ENCODE measurements around the gene C10orf62.
A peak's percentile ranks its signal among the peaks of the same experiment; 100 is the strongest.

The C10orf62 gene

GRCh38 chr10:97589479-97589878 is at the start of gene C10orf62:
TSS of gene C10orf62 (plus strand) at chr10:97589721. CDS start at chr10:97589898, 177 bp downstream.
- no peaks in the 10 kb centered on the region for H3K36me3 ChIP-seq
- H3K27me3 ChIP-seq, result no peaks in the 10 kb centered on the region
- no peak within 1 kb of the TSS for H3K4me3 ChIP-seq (ENCODE audit: low read depth in 1 of 2, low read length in 1 of 2)
- no peak for TF ChIP-seq CTCF (IDR thresholded peaks at IDR 0.05)
- no peaks in the 10 kb centered on the region for H3K4me1 ChIP-seq (ENCODE audit: control insufficient read depth in 1 of 2, insufficient read depth in 1 of 2, low read depth in 1 of 2, low read length in 1 of 2)
- no peak within 1 kb of the TSS for H3K27ac ChIP-seq
- no peaks in the 10 kb centered on the region for H3K9me3 ChIP-seq

- no peaks in the 10 kb centered on the region for H3K36me3 ChIP-seq
- H3K27me3 ChIP-seq, result no peaks in the 10 kb centered on the region
- H3K9me3 ChIP-seq, result no peaks in the 10 kb centered on the region
- no peak overlapping the region for H3K4me3 ChIP-seq (ENCODE audit: low read depth in 1 of 2, low read length in 1 of 2)
- no peak for TF ChIP-seq CTCF (IDR thresholded peaks at IDR 0.05)
- peaks cover 11 to 14% of the 10 kb centered on the region in 2 experiments for H3K4me1 ChIP-seq (ENCODE audit: control insufficient read depth in 1 of 2, insufficient read depth in 1 of 2, low read depth in 1 of 2, low read length in 1 of 2)
- no peak overlapping the region for H3K27ac ChIP-seq
Measured at GRCh38 chr10:97540669-97541500, 48.6 kb upstream of the C10orf62 start.

GRCh38 chr10:97542169-97543024 is 47.1 kb upstream of the C10orf62 start:
- no peaks in the 10 kb centered on the region for H3K36me3 ChIP-seq
- no peaks in the 10 kb centered on the region for H3K27me3 ChIP-seq
- peak overlapping the region; percentile 58 for H3K27ac ChIP-seq
- no peaks in the 10 kb centered on the region for H3K9me3 ChIP-seq
- H3K4me1 ChIP-seq (ENCODE audit: control insufficient read depth in 1 of 2, insufficient read depth in 1 of 2, low read depth in 1 of 2, low read length in 1 of 2), result peaks cover 11 to 14% of the 10 kb centered on the region in 2 experiments
- no peak for TF ChIP-seq CTCF (IDR thresholded peaks at IDR 0.05)
- no peak overlapping the region for H3K4me3 ChIP-seq (ENCODE audit: low read depth in 1 of 2, low read length in 1 of 2)

- peaks cover 11 to 14% of the 10 kb centered on the region in 2 experiments for H3K4me1 ChIP-seq (ENCODE audit: control insufficient read depth in 1 of 2, insufficient read depth in 1 of 2, low read depth in 1 of 2, low read length in 1 of 2)
- no peak overlapping the region for H3K4me3 ChIP-seq (ENCODE audit: low read depth in 1 of 2, low read length in 1 of 2)
- no peaks in the 10 kb centered on the region for H3K9me3 ChIP-seq
- peak overlapping the region; percentile 58 for H3K27ac ChIP-seq
- TF ChIP-seq CTCF (IDR thresholded peaks at IDR 0.05), result no peak
- peaks cover 2% of the 10 kb centered on the region for H3K36me3 ChIP-seq
- no peaks in the 10 kb centered on the region for H3K27me3 ChIP-seq
Measured at GRCh38 chr10:97543025-97543546, 46.4 kb upstream of the C10orf62 start.

GRCh38 chr10:97546456-97547270 is 42.9 kb upstream of the C10orf62 start:
- Histone ChIP-seq H3K4me3 (ENCODE audit: low read depth in 1 of 2, low read length in 1 of 2) (no peak overlapping the region), H3K9me3 (no peaks in the 10 kb centered on the region), H3K36me3 (peaks cover 12% of the 10 kb centered on the region), H3K27me3 (no peaks in the 10 kb centered on the region), H3K4me1 (ENCODE audit: control insufficient read depth in 1 of 2, insufficient read depth in 1 of 2, low read depth in 1 of 2, low read length in 1 of 2) (peaks cover 11 to 14% of the 10 kb centered on the region in 2 experiments), H3K27ac (no peak overlapping the region)
- TF ChIP-seq CTCF (IDR thresholded peaks at IDR 0.05), result no peak

Data from neutrophil (primary cell).